Pancreas (tissue), 10 donors: ENCODE data around the gene ZEB2. TPM values are rescaled to one million over a fixed set of nuclear protein-coding genes. Genes with fewer than 3 reads are reported as not detected.

Experiments used
- ATAC-seq, 4 donors: fragments of 200-7000 bp; cut with Tn5 transposase; one replicate each; pipeline versions ENCODE4 v1.8.0 to v1.9.1; 2020; ENCODE audit warnings: mild to moderate bottlenecking in 4 of 4, moderate library complexity in 4 of 4
- DNase-seq, 6 donors: peaks; one replicate each; pipeline ENCODE4 v3.0.0-alpha.2; 2020
- FAIRE-seq: peaks from 2 replicates; lab custom pipeline; 2012; peaks lifted over from hg19 to GRCh38; lab: Jason Lieb, UNC
- H3K27ac ChIP-seq, 4 donors: fragments of 200-600 bp; sonication (generic); 1 replicate in 3 of 4; 2 replicates in 1 of 4; pipeline versions ENCODE4 v1.5.0 to v1.8.0; 2020
- H3K27me3 ChIP-seq, 4 donors: fragments of 200-600 bp; one replicate each; pipeline ENCODE4 v1.8.0; 2021
- H3K36me3 ChIP-seq, 3 donors: fragments of 200-600 bp; sonication (generic) in 1 of 3; one replicate each; pipeline versions ENCODE4 v1.5.0 to v1.8.0; 2020 to 2021
- H3K4me1 ChIP-seq, 3 donors: fragments of 200-600 bp; one replicate each; pipeline ENCODE4 v1.8.0; 2021
- H3K4me3 ChIP-seq, 4 donors: fragments of 200-600 bp; sonication (generic) in 2 of 4; one replicate each; pipeline versions ENCODE4 v1.5.0 to v1.8.0; 2020 to 2021
- H3K9me3 ChIP-seq, 4 donors: fragments of 200-600 bp; one replicate each; pipeline ENCODE4 v1.8.0; 2021
- WGBS, 2 donors: extraction: QIAGEN DNeasy Blood & Tissue Kit; methylation state at CpG; one replicate each; pipeline ENCODE4 v1.1.7; 2013; 5-methylcytosine and 5-hydroxymethylcytosine counted together
- intact Hi-C, 3 donors: fragments of 100-400 bp; cut with DNase I; formaldehyde crosslinking; loops; one replicate each; pipeline versions ENCODE4 v1.11.1 to v1.14.2; 2022
- polyA plus RNA-seq, 2 donors: library from polyadenylated mRNA; stranded (reverse); fragments of 200-250 nt; gene quantifications; one replicate each; pipeline ENCODE4 v1.2.3, GENCODE V29; 2013
- total RNA-seq, 6 donors: library from RNA; stranded (reverse); fragmentation: NEBNext Ultra II Directional in 4 of 6; extraction: Animal tissue kit (Norgen Biotek cat#: 25700) in 4 of 6; gene quantifications; one replicate each; pipeline versions ENCODE4 v1.2.1 to v1.2.4, GENCODE V29; 2021 to 2023
- TF ChIP-seq, protein P1 (sequence below), 4 donors: fragments of 200-600 bp; sonication (generic) in 3 of 4; IDR thresholded peaks; one replicate each; pipeline versions ENCODE4 v1.5.0 to v1.8.0; 2021; ENCODE audit warnings: antibody characterized with exemption in 4 of 4
- donor health status: healthy with polysubstance abuse.
- donor health status: DM: no; HTN: no; CAD: no; lungs with moderate emphysema.
- donor health status: DM: no; HTN: no; CAD: no.
- donor health status: control.
- donor health status: control.
- donor health status: Bipolar disorder and iron deficiency.
- donor health status: DM: yes; HTN: yes; CAD: no.
- donor health status: DM: no; HTN: no; CAD: no.
- donor health status: DM: no; HTN: no; CAD: no.
- donor health status: DM: yes; HTN: yes; CAD: no.

ZEB2 gene
- total and polyA plus RNA-seq, 8 donors, result 3.8 to 38.6 (median 5.7) TPM

DNA sequence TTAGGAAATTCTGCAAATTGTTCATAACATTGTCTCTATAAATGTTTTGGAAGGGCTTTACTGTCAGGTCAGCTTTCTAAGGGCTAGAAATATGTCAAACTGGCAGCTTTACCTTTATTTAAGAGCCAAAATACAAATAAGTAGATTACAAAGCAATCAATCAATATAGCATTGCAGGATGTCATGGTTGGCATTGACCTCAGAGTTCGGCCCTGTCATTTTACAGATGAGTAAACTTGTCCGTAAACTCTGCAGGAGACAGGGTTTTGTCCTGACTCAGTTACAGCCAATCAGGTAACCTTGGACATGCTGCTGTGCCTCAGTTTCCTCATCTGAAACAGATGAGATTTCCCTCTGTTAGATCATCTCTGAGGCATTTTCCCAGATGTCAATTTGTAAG is 25.9 kb upstream of the ZEB2 start:
- Histone ChIP-seq H3K9me3 (no peaks in the 10 kb centered on the region), H3K27ac (no peak overlapping the region), H3K27me3 (no peaks in the 10 kb centered on the region), H3K4me3 (no peak overlapping the region), H3K36me3 (no peaks in the 10 kb centered on the region), H3K4me1 (no peaks in the 10 kb centered on the region)
- WGBS, 2 donors, result 36 to 41% methylated on average over 2 of the region's 2 CpGs
- intact Hi-C loops, result no loop called here
- TF ChIP-seq, protein P1, sequence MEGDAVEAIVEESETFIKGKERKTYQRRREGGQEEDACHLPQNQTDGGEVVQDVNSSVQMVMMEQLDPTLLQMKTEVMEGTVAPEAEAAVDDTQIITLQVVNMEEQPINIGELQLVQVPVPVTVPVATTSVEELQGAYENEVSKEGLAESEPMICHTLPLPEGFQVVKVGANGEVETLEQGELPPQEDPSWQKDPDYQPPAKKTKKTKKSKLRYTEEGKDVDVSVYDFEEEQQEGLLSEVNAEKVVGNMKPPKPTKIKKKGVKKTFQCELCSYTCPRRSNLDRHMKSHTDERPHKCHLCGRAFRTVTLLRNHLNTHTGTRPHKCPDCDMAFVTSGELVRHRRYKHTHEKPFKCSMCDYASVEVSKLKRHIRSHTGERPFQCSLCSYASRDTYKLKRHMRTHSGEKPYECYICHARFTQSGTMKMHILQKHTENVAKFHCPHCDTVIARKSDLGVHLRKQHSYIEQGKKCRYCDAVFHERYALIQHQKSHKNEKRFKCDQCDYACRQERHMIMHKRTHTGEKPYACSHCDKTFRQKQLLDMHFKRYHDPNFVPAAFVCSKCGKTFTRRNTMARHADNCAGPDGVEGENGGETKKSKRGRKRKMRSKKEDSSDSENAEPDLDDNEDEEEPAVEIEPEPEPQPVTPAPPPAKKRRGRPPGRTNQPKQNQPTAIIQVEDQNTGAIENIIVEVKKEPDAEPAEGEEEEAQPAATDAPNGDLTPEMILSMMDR (IDR thresholded peaks at IDR 0.05), result no peak
- no peak for ATAC-seq
- FAIRE-seq, result no peak
- no peak for DNase-seq

DNA sequence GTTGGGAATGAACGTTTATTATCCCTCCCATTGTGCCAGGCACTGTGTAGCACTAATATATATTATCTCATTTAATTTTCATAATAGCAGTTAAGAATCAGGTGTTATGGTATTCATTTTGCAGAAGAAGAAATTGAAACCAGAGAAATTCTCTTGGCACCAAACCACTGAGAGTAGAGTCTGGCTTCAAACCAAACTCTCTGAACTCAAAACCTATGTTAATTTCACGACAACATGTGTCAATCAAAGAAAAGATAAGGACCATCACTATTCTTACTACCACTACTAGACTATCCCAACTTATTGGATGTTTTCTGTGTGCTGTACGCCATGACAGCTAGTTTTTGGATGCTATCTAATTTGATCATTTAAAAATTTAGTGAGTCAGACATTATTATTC is 24.1 kb upstream of the ZEB2 start:
- FAIRE-seq (no peak), DNase-seq (no peak), ATAC-seq (no peak)
- Histone ChIP-seq H3K4me1 (no peaks in the 10 kb centered on the region), H3K27me3 (no peaks in the 10 kb centered on the region), H3K4me3 (no peak overlapping the region), H3K27ac (no peak overlapping the region), H3K36me3 (no peaks in the 10 kb centered on the region), H3K9me3 (no peaks in the 10 kb centered on the region)
- 61 to 74% methylated on average over 3 of the region's 3 CpGs for WGBS, 2 donors
- intact Hi-C loops, result no loop called here
- TF ChIP-seq, protein P1 (IDR thresholded peaks at IDR 0.05), result no peak

GRCh38 chr2:144541396-144541795 is 21.5 kb upstream of the ZEB2 start:
- Histone ChIP-seq H3K27me3 (no peaks in the 10 kb centered on the region), H3K4me1 (no peaks in the 10 kb centered on the region), H3K4me3 (no peak overlapping the region), H3K36me3 (no peaks in the 10 kb centered on the region), H3K9me3 (no peaks in the 10 kb centered on the region), H3K27ac (no peak overlapping the region)
- intact Hi-C loops, result no loop called here
- FAIRE-seq (no peak), DNase-seq (no peak), ATAC-seq (no peak)
- TF ChIP-seq, protein P1 (IDR thresholded peaks at IDR 0.05), result no peak

GRCh38 chr2:144539289-144539782 is 19.4 kb upstream of the ZEB2 start:
- intact Hi-C loops, result no loop called here
- H3K4me3 ChIP-seq, result no peak overlapping the region
- H3K4me1 ChIP-seq, result no peaks in the 10 kb centered on the region
- H3K27me3 ChIP-seq, result no peaks in the 10 kb centered on the region
- TF ChIP-seq, protein P1 (IDR thresholded peaks at IDR 0.05), result no peak
- no peaks in the 10 kb centered on the region for H3K9me3 ChIP-seq
- WGBS, 2 donors, result 69 to 79% methylated on average over 4 of the region's 4 CpGs
- no peaks in the 10 kb centered on the region for H3K36me3 ChIP-seq
- DNase-seq (no peak), ATAC-seq (no peak), FAIRE-seq (no peak)
- no peak overlapping the region for H3K27ac ChIP-seq

GRCh38 chr2:144535300-144535699 is 15.4 kb upstream of the ZEB2 start:
- Histone ChIP-seq H3K36me3 (no peaks in the 10 kb centered on the region), H3K27me3 (peaks cover 0 to 7% (median 0%) of the 10 kb centered on the region in 4 donors), H3K4me1 (no peaks in the 10 kb centered on the region), H3K27ac (no peak overlapping the region), H3K9me3 (no peaks in the 10 kb centered on the region), H3K4me3 (no peak overlapping the region)
- intact Hi-C loops, result no loop called here
- DNase-seq (no peak), FAIRE-seq (no peak), ATAC-seq (no peak)
- WGBS, 2 donors, result 70 to 72% methylated on average over 2 of the region's 2 CpGs
- TF ChIP-seq, protein P1 (IDR thresholded peaks at IDR 0.05), result no peak
